Measurements from ENCODE around the gene XXYLT1. TPM values are rescaled to one million over a fixed set of nuclear protein-coding genes. Genes with fewer than 3 reads are reported as not detected.
A peak's percentile ranks its signal among the peaks of the same experiment; 100 is the strongest.
"Not testable (repeated sequence)": the region's sequence is repeated elsewhere in the genome, so short reads cannot be mapped to it uniquely, and the experiment has no call there.

Gene XXYLT1
- total RNA-seq, 1 experiment from 2014 or later: 23.4 TPM

GRCh38 chr3:195219351-195220230 lies 51.4 kb downstream of the XXYLT1 start:
- 0 out of 2 replicates have a peak overlapping the region, but pooled peaks have one; percentile 41 for H3K27ac Mint-ChIP-seq
- TF ChIP-seq PRDM15 (CRISPR knock-in tag; IDR thresholded peaks at IDR 0.05): no peak
- TF ChIP-seq PREB (CRISPR knock-in tag; IDR thresholded peaks at IDR 0.05; ENCODE audit: borderline replicate concordance): no peak
- TF ChIP-seq TP53 (CRISPR knock-in tag; IDR thresholded peaks at IDR 0.05): no peak
- no peak for TF ChIP-seq OVOL2 (CRISPR knock-in tag; IDR thresholded peaks at IDR 0.05; ENCODE audit: borderline replicate concordance)
- no peak for TF ChIP-seq FOXP4 (CRISPR knock-in tag; IDR thresholded peaks at IDR 0.05)
- TF ChIP-seq ARID4B (CRISPR knock-in tag; IDR thresholded peaks at IDR 0.05; ENCODE audit: borderline replicate concordance): no peak
- no peak for TF ChIP-seq KAT7 (CRISPR knock-in tag; IDR thresholded peaks at IDR 0.05; ENCODE audit: borderline replicate concordance)
- TF ChIP-seq CREM (CRISPR knock-in tag; IDR thresholded peaks at IDR 0.05): no peak
- no peak for TF ChIP-seq IRF1 (CRISPR knock-in tag; IDR thresholded peaks at IDR 0.05)
- no peak for TF ChIP-seq NFATC4 (CRISPR knock-in tag; IDR thresholded peaks at IDR 0.05)
- TF ChIP-seq CTCF (IDR thresholded peaks at IDR 0.05): no peak
- TF ChIP-seq ZNF512 (CRISPR knock-in tag; IDR thresholded peaks at IDR 0.05; ENCODE audit: borderline replicate concordance): no peak
- 0 out of 2 replicates have a peak, but pooled peaks cover 4% of the 10 kb centered on the region for H3K9me3 Mint-ChIP-seq
- no peak for ATAC-seq
- H3K27me3 Mint-ChIP-seq (ENCODE audit: low read depth): no peaks in the 10 kb centered on the region
- DNase-seq (ENCODE audit: low spot score): no peak
- CTCF ChIA-PET: no interaction called here
- H3K4me3 Mint-ChIP-seq: no peak overlapping the region
- POLR2A ChIA-PET: no interaction called here
- peaks cover 6% of the 10 kb centered on the region for H3K36me3 Mint-ChIP-seq
- H3K4me1 Mint-ChIP-seq: peaks cover 59% of the 10 kb centered on the region

GRCh38 chr3:195218331-195218730 lies 52.6 kb downstream of the XXYLT1 start:
- not testable (repeated sequence) for ATAC-seq, H3K9me3 Mint-ChIP-seq, H3K36me3 Mint-ChIP-seq

GRCh38 chr3:195215576-195215975 lies 55.4 kb downstream of the XXYLT1 start:
- DNase-seq (ENCODE audit: low spot score); POLR2A ChIA-PET; H3K36me3 Mint-ChIP-seq; H3K27ac Mint-ChIP-seq; CTCF ChIA-PET; ATAC-seq; H3K4me3 Mint-ChIP-seq; H3K9me3 Mint-ChIP-seq; H3K27me3 Mint-ChIP-seq (ENCODE audit: low read depth): not testable (repeated sequence)
- peaks cover 44% of the 10 kb centered on the region for H3K4me1 Mint-ChIP-seq

More at GRCh38 chr3:195218331-195218730, 52.6 kb downstream of the XXYLT1 start:
- CTCF ChIA-PET; H3K27ac Mint-ChIP-seq; POLR2A ChIA-PET; DNase-seq (ENCODE audit: low spot score); H3K27me3 Mint-ChIP-seq (ENCODE audit: low read depth); H3K4me3 Mint-ChIP-seq: not testable (repeated sequence)
- peaks cover 57% of the 10 kb centered on the region for H3K4me1 Mint-ChIP-seq

All from WTC11 (cell line).